Neural crest cell (in vitro differentiated cells): Measurements from ENCODE around the gene SEMA6A. TPM values are rescaled to one million over a fixed set of nuclear protein-coding genes. Genes with fewer than 3 reads are reported as not detected.

Experiments used
- DNase-seq: peaks from one replicate; pipeline ENCODE4 v3.0.0; 2021; ENCODE audit warnings: low read depth, mixed read lengths, low spot score
- H3K27ac Mint-ChIP-seq: one replicate; pipeline ENCODE4 v1.8.0; 2021; ENCODE audit warnings: mild to moderate bottlenecking, mixed read lengths; ENCODE audit not compliant: unreplicated experiment
- H3K27me3 Mint-ChIP-seq: 2 replicates; pipeline ENCODE4 v1.8.0; 2021; ENCODE audit warnings: low read depth, mild to moderate bottlenecking, mixed read lengths
- H3K36me3 Mint-ChIP-seq: 2 replicates; pipeline ENCODE4 v1.8.0; 2021; ENCODE audit warnings: low read depth, mild to moderate bottlenecking, mixed read lengths
- H3K4me1 Mint-ChIP-seq: 2 replicates; pipeline ENCODE4 v1.8.0; 2021; ENCODE audit warnings: mixed read lengths
- H3K4me3 Mint-ChIP-seq: one replicate; pipeline ENCODE4 v1.8.0; 2021; ENCODE audit warnings: mild to moderate bottlenecking, mixed read lengths
- H3K9me3 Mint-ChIP-seq: 2 replicates; pipeline ENCODE4 v1.8.0; 2021; ENCODE audit warnings: mixed read lengths
- CTCF ChIP-seq: fragments of 200-600 bp; sonication (generic); conservative IDR thresholded peaks from 2 replicates; pipeline ENCODE4 v1.5.0; 2021; ENCODE audit warnings: antibody characterized with exemption, mild to moderate bottlenecking
- total RNA-seq: library from RNA; stranded (reverse); gene quantifications from 2 replicates; pipeline ENCODE4 v1.2.1, GENCODE V29; 2021

Gene SEMA6A
- total RNA-seq, 1 donor from 2014 or later: 30.0 TPM

GRCh38 chr5:116423141-116423540 lies 151.5 kb downstream of the SEMA6A start:
- H3K27me3 Mint-ChIP-seq: no peaks in the 10 kb centered on the region
- H3K9me3 Mint-ChIP-seq: no peaks in the 10 kb centered on the region
- DNase-seq: no peak
- H3K27ac Mint-ChIP-seq: no peak overlapping the region
- no peaks in the 10 kb centered on the region for H3K4me1 Mint-ChIP-seq
- H3K36me3 Mint-ChIP-seq: no peaks in the 10 kb centered on the region
- no peak overlapping the region for H3K4me3 Mint-ChIP-seq
- no peak for TF ChIP-seq CTCF

GRCh38 chr5:116421080-116421629 lies 153.5 kb downstream of the SEMA6A start:
- no peaks in the 10 kb centered on the region for H3K4me1 Mint-ChIP-seq
- H3K9me3 Mint-ChIP-seq: no peaks in the 10 kb centered on the region
- no peak overlapping the region for H3K4me3 Mint-ChIP-seq
- no peaks in the 10 kb centered on the region for H3K27me3 Mint-ChIP-seq
- H3K27ac Mint-ChIP-seq: no peak overlapping the region
- no peaks in the 10 kb centered on the region for H3K36me3 Mint-ChIP-seq
- TF ChIP-seq CTCF: no peak
- DNase-seq: no peak

GRCh38 chr5:116420540-116420939 lies 154.1 kb downstream of the SEMA6A start:
- no peak overlapping the region for H3K4me3 Mint-ChIP-seq
- DNase-seq: no peak
- H3K27ac Mint-ChIP-seq: no peak overlapping the region
- no peaks in the 10 kb centered on the region for H3K27me3 Mint-ChIP-seq
- no peaks in the 10 kb centered on the region for H3K4me1 Mint-ChIP-seq
- H3K9me3 Mint-ChIP-seq: no peaks in the 10 kb centered on the region
- TF ChIP-seq CTCF: no peak
- H3K36me3 Mint-ChIP-seq: no peaks in the 10 kb centered on the region

- Mint-ChIP-seq H3K4me1 (no peaks in the 10 kb centered on the region), H3K27me3 (no peaks in the 10 kb centered on the region), H3K4me3 (no peak overlapping the region), H3K36me3 (no peaks in the 10 kb centered on the region), H3K9me3 (no peaks in the 10 kb centered on the region), H3K27ac (no peak overlapping the region)
- TF ChIP-seq CTCF: no peak
- DNase-seq: no peak
Measured at GRCh38 chr5:116419258-116419657, 155.4 kb downstream of the SEMA6A start.

GRCh38 chr5:116418774-116419173 lies 155.8 kb downstream of the SEMA6A start:
- TF ChIP-seq CTCF: no peak
- Mint-ChIP-seq H3K27ac (no peak overlapping the region), H3K4me1 (no peaks in the 10 kb centered on the region), H3K36me3 (no peaks in the 10 kb centered on the region), H3K9me3 (no peaks in the 10 kb centered on the region), H3K27me3 (no peaks in the 10 kb centered on the region), H3K4me3 (no peak overlapping the region)
- no peak for DNase-seq
